ENCODE data around the gene SLC49A3.

DNA sequence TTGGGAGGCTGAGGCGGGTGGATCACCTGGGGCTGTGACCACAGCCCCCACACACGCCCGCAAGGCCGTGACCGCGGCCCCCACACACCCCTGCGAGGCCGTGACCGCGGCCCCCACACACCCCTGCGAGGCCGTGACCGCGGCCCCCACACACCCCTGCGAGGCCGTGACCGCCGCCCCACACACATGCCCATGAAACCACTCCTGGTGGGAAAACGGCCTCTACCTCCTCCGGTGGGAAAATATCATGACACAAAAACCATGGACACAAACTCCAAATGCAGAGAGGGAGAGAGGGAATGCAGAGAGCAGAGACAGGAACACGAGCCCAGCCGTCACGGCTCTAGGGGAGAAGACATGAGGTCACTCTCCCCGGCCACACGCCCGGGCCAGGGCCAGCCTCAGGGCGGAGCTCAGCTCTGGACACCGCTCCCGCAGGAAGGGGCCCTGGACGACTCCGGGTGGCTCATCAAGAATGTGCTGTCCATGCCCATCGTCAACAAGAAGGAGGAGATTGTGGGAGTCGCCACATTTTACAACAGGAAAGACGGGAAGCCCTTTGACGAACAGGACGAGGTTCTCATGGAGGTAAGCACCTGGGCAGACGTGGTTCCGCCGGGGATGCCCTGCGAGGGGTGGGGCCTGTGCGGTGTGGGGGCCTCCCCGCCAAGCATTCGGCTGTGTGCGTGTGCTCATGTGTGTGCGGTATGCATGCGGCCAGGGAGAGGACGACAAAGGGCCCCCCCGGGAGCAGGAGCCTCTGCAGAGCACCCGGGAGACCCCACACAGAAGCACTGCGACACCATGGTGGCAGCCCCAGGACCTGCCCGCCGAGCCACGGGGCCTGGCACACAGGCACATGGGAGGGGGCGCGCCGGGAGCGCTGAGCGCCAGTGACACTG is 32.3 kb downstream of the SLC49A3 start:
- TF ChIP-seq SIN3A (IDR thresholded peaks at IDR 0.05; ENCODE audit: borderline replicate concordance, insufficient read depth, low read length) = no peak
- no peak for TF ChIP-seq POLR2AphosphoS5 (IDR thresholded peaks at IDR 0.05; ENCODE audit: low read depth, low read length)
- no peak for TF ChIP-seq FOXP2 (optimal IDR thresholded peaks at IDR 0.05; ENCODE audit: borderline replicate concordance, extremely low read depth, extremely low read length, insufficient read depth)

Data from PFSK-1 (cell line).